Measurements from ENCODE around the gene TOP2A. TPM values are rescaled to one million over a fixed set of nuclear protein-coding genes. Genes with fewer than 3 reads are reported as not detected.
"Not testable (repeated sequence)": the region's sequence is repeated elsewhere in the genome, so short reads cannot be mapped to it uniquely, and the experiment has no call there.

TOP2A gene
- total RNA-seq, 1 donor = 145 TPM

DNA sequence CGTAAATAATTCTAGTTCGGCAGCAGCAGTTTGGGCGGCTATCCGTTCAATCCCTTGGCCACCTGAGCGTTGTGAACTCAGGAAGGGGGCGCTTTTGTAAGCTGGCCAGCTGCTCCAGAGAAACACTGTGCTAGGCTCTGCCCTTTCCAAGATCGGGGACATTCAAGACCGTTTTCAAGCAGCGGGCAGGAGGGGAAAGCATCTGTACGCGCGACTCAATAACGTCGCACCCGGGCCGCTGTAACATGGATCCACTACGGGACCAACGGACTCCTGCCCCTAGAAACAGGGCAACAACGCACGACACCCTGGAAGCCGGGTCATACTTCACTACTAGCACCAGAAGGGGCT lies 463 bp downstream of the TOP2A start:
- no peak for DNase-seq (ENCODE audit: low read depth)

DNA sequence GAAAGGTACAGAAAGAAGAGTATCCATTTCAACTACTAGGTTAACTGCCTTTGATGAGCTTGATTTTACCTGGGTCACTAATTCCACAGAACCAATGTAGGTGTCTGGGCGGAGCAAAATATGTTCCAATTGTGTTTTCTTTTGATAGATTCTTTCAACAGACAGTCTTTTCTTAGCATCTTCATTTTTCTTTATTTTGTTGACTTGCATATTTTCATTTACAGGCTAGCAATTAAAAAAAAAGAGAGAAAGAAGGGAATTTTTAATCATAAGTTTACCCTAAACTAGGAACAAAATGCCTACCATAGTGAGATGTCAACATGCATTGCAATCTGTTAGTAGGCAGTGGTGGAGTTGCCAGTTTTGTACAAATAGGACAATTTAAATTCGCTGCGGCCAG lies 1.0 kb downstream of the TOP2A start:
- TF ChIP-seq, protein P1, sequence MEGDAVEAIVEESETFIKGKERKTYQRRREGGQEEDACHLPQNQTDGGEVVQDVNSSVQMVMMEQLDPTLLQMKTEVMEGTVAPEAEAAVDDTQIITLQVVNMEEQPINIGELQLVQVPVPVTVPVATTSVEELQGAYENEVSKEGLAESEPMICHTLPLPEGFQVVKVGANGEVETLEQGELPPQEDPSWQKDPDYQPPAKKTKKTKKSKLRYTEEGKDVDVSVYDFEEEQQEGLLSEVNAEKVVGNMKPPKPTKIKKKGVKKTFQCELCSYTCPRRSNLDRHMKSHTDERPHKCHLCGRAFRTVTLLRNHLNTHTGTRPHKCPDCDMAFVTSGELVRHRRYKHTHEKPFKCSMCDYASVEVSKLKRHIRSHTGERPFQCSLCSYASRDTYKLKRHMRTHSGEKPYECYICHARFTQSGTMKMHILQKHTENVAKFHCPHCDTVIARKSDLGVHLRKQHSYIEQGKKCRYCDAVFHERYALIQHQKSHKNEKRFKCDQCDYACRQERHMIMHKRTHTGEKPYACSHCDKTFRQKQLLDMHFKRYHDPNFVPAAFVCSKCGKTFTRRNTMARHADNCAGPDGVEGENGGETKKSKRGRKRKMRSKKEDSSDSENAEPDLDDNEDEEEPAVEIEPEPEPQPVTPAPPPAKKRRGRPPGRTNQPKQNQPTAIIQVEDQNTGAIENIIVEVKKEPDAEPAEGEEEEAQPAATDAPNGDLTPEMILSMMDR (IDR thresholded peaks at IDR 0.05; ENCODE audit: insufficient read depth, low read length) = no peak
- DNase-seq (ENCODE audit: low read depth) = no peak
- peak overlapping the region; percentile 84 for H3K4me3 ChIP-seq (ENCODE audit: low read depth, low read length)

More for the DNA sequence above, 463 bp downstream of the TOP2A start:
- TF ChIP-seq, protein P1 (IDR thresholded peaks at IDR 0.05; ENCODE audit: insufficient read depth, low read length) = no peak
- peak overlapping the region; percentile 84 for H3K4me3 ChIP-seq (ENCODE audit: low read depth, low read length)

DNA sequence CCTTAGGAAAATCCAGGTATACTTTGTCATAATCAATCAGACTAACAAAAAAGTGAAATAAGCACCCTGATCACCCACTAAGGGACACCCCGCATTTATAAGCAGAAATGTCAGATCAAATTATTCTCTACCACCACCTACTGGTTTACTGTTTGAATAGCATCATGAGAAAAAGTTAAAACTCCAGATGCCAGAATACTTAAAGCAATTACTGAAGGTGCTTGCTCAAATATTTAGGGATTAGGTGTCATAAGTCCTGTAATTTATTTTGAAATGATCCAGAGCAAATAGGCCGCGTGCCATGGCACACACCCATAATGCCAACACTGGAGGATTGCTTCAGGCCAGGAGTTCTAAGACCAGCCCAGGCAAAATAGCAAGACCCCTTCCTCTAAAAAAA lies 2.3 kb downstream of the TOP2A start:
- TF ChIP-seq, protein P1 (IDR thresholded peaks at IDR 0.05; ENCODE audit: insufficient read depth, low read length) = peak; percentile 66
- H3K4me3 ChIP-seq (ENCODE audit: low read depth, low read length) = no peak overlapping the region
- peak; percentile 76 for DNase-seq (ENCODE audit: low read depth)

DNA sequence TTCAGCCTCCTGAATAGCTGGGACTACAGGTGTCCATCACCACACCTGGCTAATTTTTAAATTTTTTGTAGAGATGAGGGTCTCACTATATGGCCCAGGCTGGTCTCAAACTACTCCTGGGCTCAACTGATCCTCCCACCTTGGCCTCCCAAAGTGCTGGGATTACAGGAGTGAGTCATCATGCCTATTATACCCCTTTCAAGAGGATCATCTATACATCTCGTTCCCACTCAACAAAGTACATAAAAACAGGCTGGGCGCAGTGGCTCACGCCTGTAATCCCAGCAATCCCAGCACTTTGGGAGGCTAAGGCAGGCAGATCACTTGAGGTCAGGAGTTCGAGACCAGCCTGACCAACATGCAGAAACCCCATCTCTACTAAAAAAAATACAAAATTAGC lies 3.4 kb downstream of the TOP2A start:
- DNase-seq (ENCODE audit: low read depth); H3K4me3 ChIP-seq (ENCODE audit: low read depth, low read length): not testable (repeated sequence)

DNA sequence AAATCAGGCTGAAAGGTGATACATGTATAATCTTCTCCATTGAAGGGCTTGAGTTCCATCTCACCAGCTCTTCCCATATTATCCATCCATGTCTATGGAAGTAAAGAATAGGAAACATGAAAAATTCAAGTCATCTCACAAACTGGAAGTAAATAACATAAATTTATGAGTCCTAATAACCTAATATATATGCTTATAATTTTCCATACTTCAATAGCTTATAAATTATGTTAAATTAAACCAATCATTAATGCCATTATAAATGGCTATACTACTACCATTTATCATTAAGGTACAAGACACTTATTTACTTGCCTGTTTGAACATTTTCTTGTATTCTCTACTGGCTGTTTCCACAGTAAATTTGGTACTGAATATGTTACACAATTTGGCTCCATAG lies 4.8 kb downstream of the TOP2A start:
- TF ChIP-seq, protein P1 (IDR thresholded peaks at IDR 0.05; ENCODE audit: insufficient read depth, low read length) = no peak
- H3K4me3 ChIP-seq (ENCODE audit: low read depth, low read length) = no peak overlapping the region
- DNase-seq (ENCODE audit: low read depth) = no peak

DNA sequence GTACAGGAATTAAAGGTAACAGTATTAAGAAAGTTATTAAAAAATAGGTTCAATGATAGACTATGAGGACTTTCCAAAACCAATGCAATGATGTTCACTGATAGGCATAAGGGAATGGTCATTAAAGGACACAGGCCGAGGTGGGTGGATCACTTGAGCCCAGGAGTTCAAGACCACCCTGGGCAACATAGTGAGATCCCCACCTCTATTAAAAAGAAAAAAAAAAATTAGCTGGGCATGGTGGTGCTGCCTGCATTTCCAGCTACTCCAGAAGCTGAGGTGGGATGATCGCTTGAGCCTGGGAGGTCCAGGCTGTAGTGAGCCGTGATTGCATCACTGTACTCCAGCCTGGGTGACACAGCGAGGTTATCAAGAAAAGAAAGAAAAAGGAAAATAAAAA lies 5.9 kb downstream of the TOP2A start:
- no peak for DNase-seq (ENCODE audit: low read depth)

DNA sequence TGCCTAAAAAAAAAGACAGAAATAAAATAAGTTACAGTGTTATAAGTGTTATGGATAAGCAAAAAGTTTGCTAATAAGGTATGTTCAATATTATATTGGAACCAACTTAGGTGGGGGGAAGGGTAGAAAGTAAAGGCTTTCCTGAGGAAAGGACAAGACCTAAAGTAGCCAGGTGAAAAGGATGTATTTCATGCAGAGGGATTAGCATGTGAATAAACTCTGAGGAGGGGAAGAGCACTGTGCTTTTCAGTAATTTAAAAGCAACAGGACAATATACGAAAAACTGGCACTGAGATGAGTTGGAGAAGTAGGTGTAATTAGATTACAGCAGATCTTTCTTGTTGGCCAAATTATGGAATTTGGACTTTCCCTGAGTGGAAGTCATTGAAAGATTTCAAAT lies 7.6 kb downstream of the TOP2A start:
- DNase-seq (ENCODE audit: low read depth) = no peak
- TF ChIP-seq, protein P1 (IDR thresholded peaks at IDR 0.05; ENCODE audit: insufficient read depth, low read length) = no peak
- H3K4me3 ChIP-seq (ENCODE audit: low read depth, low read length) = no peak overlapping the region

More for the DNA sequence above, 5.9 kb downstream of the TOP2A start:
- TF ChIP-seq, protein P1 (IDR thresholded peaks at IDR 0.05; ENCODE audit: insufficient read depth, low read length) = no peak
- no peak overlapping the region for H3K4me3 ChIP-seq (ENCODE audit: low read depth, low read length)

DNA sequence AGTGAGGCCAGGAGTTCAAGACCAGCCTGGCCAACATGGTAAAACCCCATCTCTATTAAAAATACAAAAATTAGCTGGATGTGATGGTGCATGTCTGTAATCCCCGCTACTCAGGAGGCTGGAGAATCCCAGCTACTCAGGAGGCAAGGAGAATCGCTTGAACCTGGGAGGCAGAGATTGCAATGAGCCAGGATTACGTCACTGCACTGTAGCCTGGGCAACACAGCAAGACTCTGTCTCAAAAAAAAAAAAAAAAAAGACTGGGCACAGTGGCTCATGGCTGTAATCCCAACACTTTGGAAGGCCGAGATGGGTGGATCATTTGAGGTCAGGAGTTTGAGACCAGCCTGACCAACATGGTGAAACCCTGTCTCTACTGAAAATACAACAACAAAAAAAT lies 8.2 kb downstream of the TOP2A start:
- H3K4me3 ChIP-seq (ENCODE audit: low read depth, low read length); DNase-seq (ENCODE audit: low read depth): not testable (repeated sequence)
